Hematopoietic multipotent progenitor cell treated with erythropoietin and hydrocortisone succinate and interleukin-3 and kit ligand, for 8 days (in vitro differentiated cells): ENCODE results near the gene ROBO1.

ENCODE experiments used
- DNase-seq: peaks from one replicate; pipeline ENCODE4 v3.0.0-alpha.2; 2015

ROBO1 gene

GRCh38 chr3:78957456-78957855, 810.3 kb downstream of the ROBO1 start:
- no peak for DNase-seq

- DNase-seq = no peak
Observed at GRCh38 chr3:78951342-78951945, 816.4 kb downstream of the ROBO1 start.

GRCh38 chr3:78941587-78941986, 826.2 kb downstream of the ROBO1 start:
- DNase-seq = no peak

GRCh38 chr3:78940626-78941025, 827.2 kb downstream of the ROBO1 start:
- DNase-seq = no peak

- no peak for DNase-seq
Observed at GRCh38 chr3:78940128-78940527, 827.7 kb downstream of the ROBO1 start.

GRCh38 chr3:78937475-78937874, 830.3 kb downstream of the ROBO1 start:
- DNase-seq = no peak

- no peak for DNase-seq
Observed at GRCh38 chr3:78927759-78928158, 840.0 kb downstream of the ROBO1 start.

GRCh38 chr3:78926523-78926922, 841.3 kb downstream of the ROBO1 start:
- no peak for DNase-seq

- DNase-seq = no peak
Observed at GRCh38 chr3:78924711-78925110, 843.1 kb downstream of the ROBO1 start.

GRCh38 chr3:78919021-78919755, 848.6 kb downstream of the ROBO1 start:
- no peak for DNase-seq

- DNase-seq = no peak
Observed at GRCh38 chr3:78918361-78919020, 849.3 kb downstream of the ROBO1 start.

GRCh38 chr3:78917536-78917935, 850.3 kb downstream of the ROBO1 start:
- DNase-seq = no peak

GRCh38 chr3:78913711-78914110, 854.1 kb downstream of the ROBO1 start:
- no peak for DNase-seq

GRCh38 chr3:78912687-78913086, 855.1 kb downstream of the ROBO1 start:
- no peak for DNase-seq

- DNase-seq = no peak
Observed at GRCh38 chr3:78912259-78912658, 855.5 kb downstream of the ROBO1 start.

- DNase-seq = no peak
Observed at GRCh38 chr3:78911394-78911793, 856.4 kb downstream of the ROBO1 start.

GRCh38 chr3:78908236-78908635, 859.6 kb downstream of the ROBO1 start:
- no peak for DNase-seq

GRCh38 chr3:78907367-78907766, 860.4 kb downstream of the ROBO1 start:
- no peak for DNase-seq

GRCh38 chr3:78906930-78907329, 860.9 kb downstream of the ROBO1 start:
- DNase-seq = no peak

GRCh38 chr3:78906245-78906644, 861.6 kb downstream of the ROBO1 start:
- DNase-seq = no peak

GRCh38 chr3:78905700-78906099, 862.1 kb downstream of the ROBO1 start:
- DNase-seq = no peak

- no peak for DNase-seq
Observed at GRCh38 chr3:78901544-78901943, 866.3 kb downstream of the ROBO1 start.

GRCh38 chr3:78900880-78901279, 866.9 kb downstream of the ROBO1 start:
- DNase-seq = no peak

GRCh38 chr3:78900426-78900825, 867.4 kb downstream of the ROBO1 start:
- no peak for DNase-seq
